A549 (cell line): Measurements from ENCODE around the gene ZNRF3.

ENCODE experiments used
- CBX2 ChIP-seq: fragments of 200-600 bp; sonication (generic); IDR thresholded peaks from 2 replicates; pipeline ENCODE4 v1.6.1; 2016; ENCODE audit warnings: low read depth, mild to moderate bottlenecking, borderline replicate concordance
- CEBPB ChIP-seq, 2 experiments: fragments of >200 bp in 1 of 2; sonication (Bioruptor Twin) in 1 of 2; formaldehyde crosslinking in 1 of 2; IDR thresholded peaks; 2 replicates each; pipeline ENCODE4 v1.6.1; 2012 to 2016
- EP300 ChIP-seq, 2 experiments: fragments of >200 bp; sonication (Bioruptor Twin); formaldehyde crosslinking; IDR thresholded peaks; 2 replicates in 1 of 2; 3 replicates in 1 of 2; pipeline ENCODE4 v1.6.1; 2016 to 2017
- ESRRA ChIP-seq: fragments of 150-350 bp; IDR thresholded peaks from 2 replicates; pipeline ENCODE4 v1.6.1; 2014; ENCODE audit warnings: mild to moderate bottlenecking, low read length, borderline replicate concordance
- FOSB ChIP-seq: fragments of 250-450 bp; sonication (Bioruptor Pico); IDR thresholded peaks from 2 replicates; pipeline ENCODE4 v1.5.0; 2020; ENCODE audit warnings: mild to moderate bottlenecking, moderate library complexity
- GATA3 ChIP-seq: IDR thresholded peaks from 2 replicates; pipeline ENCODE4 v1.6.1; 2012; ENCODE audit warnings: borderline replicate concordance
- JUNB ChIP-seq: fragments of >200 bp; sonication (Bioruptor Twin); formaldehyde crosslinking; IDR thresholded peaks from 2 replicates; pipeline ENCODE4 v1.6.1; 2016
- MAFK ChIP-seq: fragments of 450-650 bp; IDR thresholded peaks from 2 replicates; pipeline ENCODE4 v1.6.1; 2014; ENCODE audit not compliant: partially characterized antibody
- MAX ChIP-seq: IDR thresholded peaks from 2 replicates; pipeline ENCODE4 v1.6.1; 2012
- NPAS2 ChIP-seq: fragments of 250-450 bp; sonication (Bioruptor Pico); IDR thresholded peaks from 2 replicates; pipeline ENCODE4 v1.8.0; 2022; ENCODE audit warnings: mild to moderate bottlenecking, moderate library complexity, borderline replicate concordance
- SMC3 ChIP-seq: fragments of >200 bp; sonication (Bioruptor Twin); formaldehyde crosslinking; IDR thresholded peaks from 3 replicates; pipeline ENCODE4 v1.6.1; 2018; ENCODE audit warnings: inconsistent platforms
- ZSCAN20 ChIP-seq: fragments of 250-450 bp; sonication (Bioruptor Pico); IDR thresholded peaks from 2 replicates; pipeline ENCODE4 v1.8.0; 2022; ENCODE audit warnings: mild to moderate bottlenecking, moderate library complexity
- TF ChIP-seq, protein P1 (sequence below): fragments of >200 bp; sonication (Bioruptor Twin); formaldehyde crosslinking; IDR thresholded peaks from 3 replicates; pipeline ENCODE4 v1.5.1; 2016

DNA sequence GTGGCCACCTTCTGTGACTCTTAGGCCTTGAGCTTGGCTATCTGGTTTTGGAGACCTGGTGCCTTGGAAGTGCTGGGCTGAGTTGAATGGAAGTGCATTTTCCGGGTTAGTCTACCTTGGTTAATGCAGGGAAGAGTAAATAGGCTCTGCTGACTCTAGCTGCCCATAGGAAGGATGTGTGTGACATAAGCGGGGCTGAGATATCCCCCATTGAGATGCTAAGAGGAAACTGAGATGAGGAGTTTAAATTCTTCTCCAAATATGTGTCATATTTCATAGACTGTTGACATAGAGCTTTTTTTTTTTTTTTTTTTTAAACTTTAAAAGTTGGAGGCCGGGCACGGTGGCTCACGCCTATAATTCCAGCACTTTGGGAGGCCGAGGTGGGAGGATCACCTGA is 30.8 kb downstream of the ZNRF3 start:
- TF ChIP-seq CEBPB (IDR thresholded peaks at IDR 0.05) (no peak), SMC3 (no peak), EP300 (IDR thresholded peaks at IDR 0.05) (no peak), JUNB (no peak), GATA3 (no peak), FOSB (CRISPR knock-in tag) (no peak), MAX (no peak), CBX2 (no peak), NPAS2 (CRISPR knock-in tag) (no peak), ESRRA (no peak), ZSCAN20 (CRISPR knock-in tag) (no peak), MAFK (no peak)
- TF ChIP-seq, protein P1, sequence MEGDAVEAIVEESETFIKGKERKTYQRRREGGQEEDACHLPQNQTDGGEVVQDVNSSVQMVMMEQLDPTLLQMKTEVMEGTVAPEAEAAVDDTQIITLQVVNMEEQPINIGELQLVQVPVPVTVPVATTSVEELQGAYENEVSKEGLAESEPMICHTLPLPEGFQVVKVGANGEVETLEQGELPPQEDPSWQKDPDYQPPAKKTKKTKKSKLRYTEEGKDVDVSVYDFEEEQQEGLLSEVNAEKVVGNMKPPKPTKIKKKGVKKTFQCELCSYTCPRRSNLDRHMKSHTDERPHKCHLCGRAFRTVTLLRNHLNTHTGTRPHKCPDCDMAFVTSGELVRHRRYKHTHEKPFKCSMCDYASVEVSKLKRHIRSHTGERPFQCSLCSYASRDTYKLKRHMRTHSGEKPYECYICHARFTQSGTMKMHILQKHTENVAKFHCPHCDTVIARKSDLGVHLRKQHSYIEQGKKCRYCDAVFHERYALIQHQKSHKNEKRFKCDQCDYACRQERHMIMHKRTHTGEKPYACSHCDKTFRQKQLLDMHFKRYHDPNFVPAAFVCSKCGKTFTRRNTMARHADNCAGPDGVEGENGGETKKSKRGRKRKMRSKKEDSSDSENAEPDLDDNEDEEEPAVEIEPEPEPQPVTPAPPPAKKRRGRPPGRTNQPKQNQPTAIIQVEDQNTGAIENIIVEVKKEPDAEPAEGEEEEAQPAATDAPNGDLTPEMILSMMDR: no peak
